PC-9 (cell line): ENCODE results near the gene SLC52A1. TPM values are rescaled to one million over a fixed set of nuclear protein-coding genes. Genes with fewer than 3 reads are reported as not detected.
A peak's percentile ranks its signal among the peaks of the same experiment; 100 is the strongest.

ENCODE experiments used
- BruUV-seq: library from RNA; stranded (reverse); fragments of 400-500 nt; replicated peaks from 2 replicates; lab custom pipeline; 2021; lab: Mats Ljungman, UMichigan
- CTCF ChIA-PET: fragments of 300-600 bp; sonication (Branson Sonifier 250); formaldehyde crosslinking; loops from one replicate; lab custom pipeline; 2022; ENCODE audit warnings: antibody characterized with exemption; lab: Charles Lee
- POLR2A ChIA-PET: fragments of 300-600 bp; sonication (Branson Sonifier 250); formaldehyde crosslinking; loops from one replicate; lab custom pipeline; 2022; ENCODE audit warnings: antibody characterized with exemption; ENCODE audit not compliant: unreplicated experiment; lab: Charles Lee
- DNase-seq, 2 experiments: peaks; one replicate each; pipeline versions ENCODE4 v3.0.0 to v3.0.0-alpha.2; 2015 to 2022; ENCODE audit warnings: mixed read lengths in 1 of 2
- H2AFZ ChIP-seq: fragments of 200-600 bp; sonication (generic); 2 replicates; pipeline ENCODE4 v1.8.1; 2017; ENCODE audit warnings: antibody characterized with exemption
- H3F3A ChIP-seq: fragments of 200-600 bp; sonication (generic); 2 replicates; pipeline ENCODE4 v1.8.1; 2017; ENCODE audit warnings: antibody characterized with exemption, mild to moderate bottlenecking, low read depth; ENCODE audit not compliant: insufficient read depth
- H3K27ac ChIP-seq: fragments of 200-600 bp; sonication (generic); 2 replicates; pipeline ENCODE4 v1.6.1; 2016; ENCODE audit warnings: mixed run types
- H3K27me3 ChIP-seq: fragments of 200-600 bp; sonication (generic); 2 replicates; pipeline ENCODE4 v1.6.1; 2016; ENCODE audit warnings: low read depth, mixed run types; ENCODE audit not compliant: insufficient read depth
- H3K36me3 ChIP-seq: fragments of 200-600 bp; sonication (generic); 2 replicates; pipeline ENCODE4 v1.6.1; 2016; ENCODE audit warnings: low read depth, mixed run types
- H3K4me1 ChIP-seq: fragments of 200-600 bp; sonication (generic); replicated peaks from 2 replicates; pipeline ENCODE4 v1.6.1; 2016; ENCODE audit warnings: mixed run types; ENCODE audit not compliant: insufficient read depth
- H3K4me2 ChIP-seq: fragments of 200-600 bp; sonication (generic); 2 replicates; pipeline ENCODE4 v1.6.1; 2017; ENCODE audit warnings: mixed run types
- H3K4me3 ChIP-seq: fragments of 200-600 bp; sonication (generic); 2 replicates; pipeline ENCODE4 v1.6.1; 2016; ENCODE audit warnings: mixed run types
- H3K79me2 ChIP-seq: fragments of 200-600 bp; sonication (generic); 2 replicates; pipeline ENCODE4 v1.6.1; 2017; ENCODE audit warnings: low read depth, mixed run types
- H3K9me2 ChIP-seq: fragments of 200-600 bp; sonication (generic); 2 replicates; pipeline ENCODE4 v1.8.1; 2017; ENCODE audit warnings: mild to moderate bottlenecking; ENCODE audit not compliant: insufficient read depth
- H3K9me3 ChIP-seq: fragments of 200-600 bp; sonication (generic); 2 replicates; pipeline ENCODE4 v1.8.1; 2016; ENCODE audit warnings: low read depth; ENCODE audit not compliant: insufficient read depth
- H4K20me1 ChIP-seq: fragments of 200-600 bp; sonication (generic); 2 replicates; pipeline ENCODE4 v1.8.1; 2017; ENCODE audit not compliant: insufficient read depth
- EZH2 ChIP-seq: fragments of 200-600 bp; sonication (generic); IDR thresholded peaks from 2 replicates; pipeline ENCODE4 v1.8.0; 2017; ENCODE audit warnings: antibody characterized with exemption, low read depth
- intact Hi-C: fragments of 100-400 bp; cut with micrococcal nuclease; formaldehyde crosslinking; loops from one replicate; pipeline ENCODE4 v1.10.0; 2022; ENCODE audit not compliant: unreplicated experiment
- total RNA-seq: library from RNA; stranded (reverse); gene quantifications from 2 replicates; pipeline ENCODE4 v1.2.3, GENCODE V29; 2021
- TF ChIP-seq, protein P1 (sequence below): fragments of 200-600 bp; sonication (generic); conservative IDR thresholded peaks from 2 replicates; pipeline ENCODE4 v1.6.1; 2017; ENCODE audit warnings: mixed run types, antibody characterized with exemption, mild to moderate bottlenecking, moderate library complexity

The SLC52A1 gene
- total RNA-seq, 1 experiment from 2014 or later, result 0.28 TPM

DNA sequence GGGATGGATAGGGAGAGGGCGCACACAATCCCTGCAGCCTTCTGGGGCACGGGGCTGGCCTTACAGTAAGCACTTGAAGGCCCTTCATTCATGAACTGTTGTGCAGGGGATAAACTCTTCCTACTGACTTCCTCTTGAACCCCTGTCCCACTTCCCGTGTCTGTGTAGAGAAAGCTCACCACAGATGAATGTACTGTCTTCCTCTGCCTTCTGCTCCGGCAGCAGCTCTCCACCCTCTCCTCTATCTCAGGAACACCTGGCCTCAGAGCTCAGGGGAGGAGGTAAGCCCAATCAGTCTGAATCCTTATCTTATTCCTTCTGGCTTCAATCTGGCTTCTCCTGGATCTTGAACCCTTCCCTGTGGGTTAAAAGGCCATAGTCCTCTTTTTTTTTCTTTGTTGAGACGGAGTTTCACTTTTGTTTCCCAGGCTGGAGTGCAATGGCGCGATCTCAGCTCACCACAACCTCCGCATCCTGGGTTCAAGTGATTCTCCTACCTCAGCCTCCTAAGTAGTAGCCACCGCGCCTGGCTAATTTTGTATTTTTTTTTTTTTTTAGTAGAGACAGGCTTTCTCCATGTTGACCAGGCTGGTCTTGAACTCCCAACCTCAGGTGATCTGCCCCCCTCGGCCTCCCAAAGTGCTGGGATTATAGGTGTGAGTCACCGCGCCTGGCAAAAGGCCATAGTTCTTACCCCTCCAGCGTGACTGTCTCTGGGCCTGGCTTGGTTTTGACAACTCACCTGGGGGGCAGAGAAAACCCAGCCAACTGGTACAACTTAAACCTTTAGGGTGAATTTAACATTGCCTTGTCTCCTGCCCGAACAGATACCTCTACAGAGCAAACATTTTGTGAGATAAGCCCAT, 7.2 kb upstream of the SLC52A1 start:
- no peak overlapping the region for H3K4me2 ChIP-seq
- POLR2A ChIA-PET, result no interaction called here
- H2AFZ ChIP-seq, result no peak overlapping the region
- intact Hi-C loops, result no loop called here
- BruUV-seq, result no TSS peak
- no peaks in the 10 kb centered on the region for H4K20me1 ChIP-seq
- H3K4me1 ChIP-seq, result peaks cover 13% of the 10 kb centered on the region
- H3K9me2 ChIP-seq, result no peaks in the 10 kb centered on the region
- H3K36me3 ChIP-seq, result no peaks in the 10 kb centered on the region
- H3K27ac ChIP-seq, result no peak overlapping the region
- H3K27me3 ChIP-seq, result no peaks in the 10 kb centered on the region
- CTCF ChIA-PET, result no interaction called here
- TF ChIP-seq, protein P1, sequence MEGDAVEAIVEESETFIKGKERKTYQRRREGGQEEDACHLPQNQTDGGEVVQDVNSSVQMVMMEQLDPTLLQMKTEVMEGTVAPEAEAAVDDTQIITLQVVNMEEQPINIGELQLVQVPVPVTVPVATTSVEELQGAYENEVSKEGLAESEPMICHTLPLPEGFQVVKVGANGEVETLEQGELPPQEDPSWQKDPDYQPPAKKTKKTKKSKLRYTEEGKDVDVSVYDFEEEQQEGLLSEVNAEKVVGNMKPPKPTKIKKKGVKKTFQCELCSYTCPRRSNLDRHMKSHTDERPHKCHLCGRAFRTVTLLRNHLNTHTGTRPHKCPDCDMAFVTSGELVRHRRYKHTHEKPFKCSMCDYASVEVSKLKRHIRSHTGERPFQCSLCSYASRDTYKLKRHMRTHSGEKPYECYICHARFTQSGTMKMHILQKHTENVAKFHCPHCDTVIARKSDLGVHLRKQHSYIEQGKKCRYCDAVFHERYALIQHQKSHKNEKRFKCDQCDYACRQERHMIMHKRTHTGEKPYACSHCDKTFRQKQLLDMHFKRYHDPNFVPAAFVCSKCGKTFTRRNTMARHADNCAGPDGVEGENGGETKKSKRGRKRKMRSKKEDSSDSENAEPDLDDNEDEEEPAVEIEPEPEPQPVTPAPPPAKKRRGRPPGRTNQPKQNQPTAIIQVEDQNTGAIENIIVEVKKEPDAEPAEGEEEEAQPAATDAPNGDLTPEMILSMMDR, result no peak
- TF ChIP-seq EZH2, result no peak
- H3K79me2 ChIP-seq, result no peaks in the 10 kb centered on the region
- no peaks in the 10 kb centered on the region for H3F3A ChIP-seq
- H3K4me3 ChIP-seq, result no peak overlapping the region
- no peaks in the 10 kb centered on the region for H3K9me3 ChIP-seq
- no peak for DNase-seq

DNA sequence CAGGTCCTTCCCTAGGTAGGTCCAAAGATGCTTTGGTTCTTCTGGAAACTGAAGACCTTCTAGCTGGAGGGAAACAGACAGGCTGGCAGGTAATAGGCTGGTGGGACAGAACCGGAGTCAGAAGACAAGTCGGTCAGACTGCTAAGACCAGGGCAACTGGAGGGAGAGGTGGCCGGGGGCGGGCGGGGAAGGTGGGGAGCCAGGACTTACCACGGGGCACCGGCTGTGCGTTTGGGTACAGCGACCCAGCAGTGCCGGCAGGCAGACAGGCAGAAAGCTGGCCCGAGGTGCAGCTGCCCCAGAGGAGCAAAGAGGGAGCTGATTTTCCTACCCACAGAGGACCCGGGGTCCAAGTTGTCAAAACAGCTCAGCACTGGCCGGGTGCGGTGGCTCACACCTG, 575 bp downstream of the SLC52A1 start:
- Histone ChIP-seq H3K27me3 (peaks cover 3% of the 10 kb centered on the region; the same call in 1 of the 2 replicates), H3K9me2 (no peaks in the 10 kb centered on the region), H3K4me2 (peak overlapping the region; percentile 70), H2AFZ (no peak overlapping the region), H3K4me3 (no peak overlapping the region), H3K4me1 (0 out of 2 replicates have a peak, but pooled peaks cover 3% of the 10 kb centered on the region), H3F3A (no peaks in the 10 kb centered on the region; the same call in 1 of the 2 replicates), H3K9me3 (no peaks in the 10 kb centered on the region), H4K20me1 (no peaks in the 10 kb centered on the region), H3K27ac (no peak overlapping the region), H3K79me2 (no peaks in the 10 kb centered on the region), H3K36me3 (no peaks in the 10 kb centered on the region)
- no peak for DNase-seq
- intact Hi-C loops, result no loop called here
- CTCF ChIA-PET, result interaction anchor here (0.5 kb wide), 2 partner anchors 28 to 109 kb away, joined by 4 to 18 read pairs; no protein-coding TSS in a partner anchor
- no peak for TF ChIP-seq EZH2
- TF ChIP-seq, protein P1, result no peak
- BruUV-seq, result no TSS peak
- POLR2A ChIA-PET, result no interaction called here

DNA sequence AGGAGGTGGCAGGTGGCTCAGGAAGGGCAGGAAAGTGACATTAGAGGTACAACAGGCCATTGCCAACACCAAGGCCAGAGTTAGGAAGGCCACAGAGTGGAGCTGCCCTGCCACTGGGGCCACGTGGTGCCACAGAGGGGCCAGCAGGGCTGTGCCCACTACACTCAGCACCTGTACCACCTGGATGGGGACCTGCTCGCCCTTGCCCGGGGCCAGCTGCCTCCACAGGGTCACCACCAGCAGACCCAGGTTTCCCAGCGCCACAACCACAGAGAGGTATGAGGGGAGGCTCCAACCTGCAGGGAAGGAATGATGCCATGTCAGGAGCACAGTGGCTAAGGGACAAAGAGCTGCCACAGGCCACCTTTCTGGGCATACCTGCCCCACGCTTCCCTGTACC, 1.2 kb downstream of the SLC52A1 start:
- H3K27me3 ChIP-seq, result peaks cover 3% of the 10 kb centered on the region; the same call in 1 of the 2 replicates
- DNase-seq, result no peak
- CTCF ChIA-PET, result interaction anchor here (0.5 to 0.6 kb wide), 3 partner anchors 28 to 108 kb away, joined by 3 to 18 read pairs (median 4); no protein-coding TSS in a partner anchor

More for the DNA sequence above, 1.2 kb downstream of the SLC52A1 start:
- no peak overlapping the region for H3K4me3 ChIP-seq
- H3K27ac ChIP-seq, result no peak overlapping the region
- no peaks in the 10 kb centered on the region for H3K36me3 ChIP-seq
- 0 out of 2 replicates have a peak, but pooled peaks cover 3% of the 10 kb centered on the region for H3K4me1 ChIP-seq
- intact Hi-C loops, result no loop called here
- H3F3A ChIP-seq, result no peaks in the 10 kb centered on the region; the same call in 1 of the 2 replicates
- TF ChIP-seq, protein P1, result no peak
- TF ChIP-seq EZH2, result no peak
- H3K9me3 ChIP-seq, result no peaks in the 10 kb centered on the region
- POLR2A ChIA-PET, result interaction anchor here (0.7 kb wide), 1 partner anchor 355 kb away, joined by 5 read pairs; no protein-coding TSS in a partner anchor
- H3K79me2 ChIP-seq, result no peaks in the 10 kb centered on the region
- H3K9me2 ChIP-seq, result no peaks in the 10 kb centered on the region
- H2AFZ ChIP-seq, result no peak overlapping the region
- no TSS peak for BruUV-seq
- no peak overlapping the region for H3K4me2 ChIP-seq
- no peaks in the 10 kb centered on the region for H4K20me1 ChIP-seq
